GM08714 (cell line): ENCODE results near the gene HOXA4.

Experiments
- H3K4me3 ChIP-seq: fragments of 200-500 bp; sonication (Bioruptor generic); 2 replicates; pipeline ENCODE4 v1.5.1; 2014; ENCODE audit warnings: mild to moderate bottlenecking, low read length, inconsistent platforms
- ZNF274 ChIP-seq: IDR thresholded peaks from 2 replicates; pipeline ENCODE4 v1.6.1; 2012; ENCODE audit warnings: mild to moderate bottlenecking, low read depth, low read length

HOXA4 gene

DNA sequence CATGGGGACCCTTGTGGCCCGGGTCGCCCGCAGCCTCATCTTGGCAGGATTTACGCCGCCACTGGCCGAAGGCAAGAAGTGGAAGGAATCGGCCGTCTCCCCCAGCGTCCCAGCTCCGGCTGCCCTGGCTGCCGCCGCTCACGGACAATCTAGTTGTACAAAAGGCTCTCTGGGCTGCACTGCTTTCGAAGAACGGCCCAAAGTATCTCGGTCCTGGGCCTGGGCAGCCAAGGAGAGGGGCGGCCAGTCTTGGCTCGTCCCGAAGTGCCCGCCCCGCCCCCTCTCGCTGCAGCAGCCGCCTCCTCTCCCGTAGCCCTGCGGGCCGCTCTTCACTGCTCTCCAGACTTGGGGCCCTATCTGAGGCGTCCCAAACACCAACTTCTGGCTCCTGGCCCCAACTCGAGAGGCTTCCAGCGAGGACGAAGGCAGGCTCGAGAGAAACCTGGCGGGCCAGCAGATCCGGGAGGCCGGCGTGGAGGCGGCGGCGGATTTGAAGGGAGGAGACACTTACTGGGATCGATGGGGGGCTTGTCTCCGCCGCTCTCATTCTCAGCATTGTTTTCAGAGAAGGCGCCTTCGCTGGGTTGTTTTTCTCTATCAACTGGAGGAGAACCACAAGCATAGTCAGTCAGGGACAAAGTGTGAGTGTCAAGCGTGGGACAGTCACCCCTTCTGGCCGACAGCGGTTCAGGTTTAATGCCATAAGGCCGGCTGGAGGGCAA, 34.0 kb upstream of the HOXA4 start:
- no peak for TF ChIP-seq ZNF274
- H3K4me3 ChIP-seq: peak overlapping the region; percentile 26

DNA sequence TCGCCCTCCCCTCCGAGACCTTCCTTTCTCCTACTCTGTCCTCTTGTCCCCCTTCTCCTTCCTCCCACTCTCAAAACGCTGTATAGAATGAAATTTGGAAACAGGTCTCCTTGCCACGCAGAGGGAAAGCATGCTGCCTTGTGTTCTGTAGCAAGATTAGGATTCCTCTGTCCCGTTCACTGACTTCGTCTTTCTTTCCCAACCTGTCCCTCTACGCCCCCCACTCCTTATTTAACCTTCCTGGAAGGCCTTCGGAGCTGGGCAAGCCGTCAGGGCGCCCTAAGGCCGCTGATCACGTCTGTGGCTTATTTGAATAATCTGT, 33.4 kb upstream of the HOXA4 start:
- no peak overlapping the region; the same call in 1 of the 2 replicates for H3K4me3 ChIP-seq
- TF ChIP-seq ZNF274: no peak

DNA sequence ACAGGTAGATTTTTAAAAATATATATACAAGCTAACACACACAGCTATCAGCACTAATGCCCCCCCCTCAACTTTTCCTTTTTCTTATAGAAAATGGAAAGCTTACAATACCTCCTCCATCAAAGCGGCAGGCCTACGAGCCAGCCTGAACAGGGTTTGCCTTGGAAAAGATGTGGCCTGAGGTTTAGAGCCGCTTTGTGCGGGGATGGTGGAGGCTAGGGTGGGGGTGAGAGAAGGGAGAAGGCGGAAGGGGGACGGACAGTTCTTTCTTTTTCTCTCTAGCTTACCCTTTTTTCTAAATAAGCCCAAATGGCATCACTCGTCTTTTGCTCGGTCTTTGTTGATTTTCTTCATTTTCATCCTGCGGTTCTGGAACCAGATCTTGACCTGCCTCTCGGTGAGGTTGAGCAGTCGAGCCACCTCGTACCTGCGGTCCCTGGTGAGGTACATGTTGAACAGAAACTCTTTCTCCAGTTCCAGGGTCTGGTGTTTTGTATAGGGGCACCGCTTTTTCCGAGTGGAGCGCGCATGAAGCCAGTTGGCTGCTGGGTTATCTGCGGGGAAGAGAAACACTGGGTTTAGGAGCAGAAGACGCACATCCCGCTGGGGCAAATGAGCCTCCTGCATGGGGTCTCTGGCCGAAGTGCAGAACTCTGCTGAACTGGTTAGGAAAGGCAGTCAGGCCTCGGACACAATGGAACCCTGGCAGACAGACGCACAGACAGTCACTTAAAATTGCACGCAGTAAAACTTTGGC, 32.9 kb upstream of the HOXA4 start:
- TF ChIP-seq ZNF274: no peak
- H3K4me3 ChIP-seq: no peak overlapping the region; the same call in 1 of the 2 replicates

DNA sequence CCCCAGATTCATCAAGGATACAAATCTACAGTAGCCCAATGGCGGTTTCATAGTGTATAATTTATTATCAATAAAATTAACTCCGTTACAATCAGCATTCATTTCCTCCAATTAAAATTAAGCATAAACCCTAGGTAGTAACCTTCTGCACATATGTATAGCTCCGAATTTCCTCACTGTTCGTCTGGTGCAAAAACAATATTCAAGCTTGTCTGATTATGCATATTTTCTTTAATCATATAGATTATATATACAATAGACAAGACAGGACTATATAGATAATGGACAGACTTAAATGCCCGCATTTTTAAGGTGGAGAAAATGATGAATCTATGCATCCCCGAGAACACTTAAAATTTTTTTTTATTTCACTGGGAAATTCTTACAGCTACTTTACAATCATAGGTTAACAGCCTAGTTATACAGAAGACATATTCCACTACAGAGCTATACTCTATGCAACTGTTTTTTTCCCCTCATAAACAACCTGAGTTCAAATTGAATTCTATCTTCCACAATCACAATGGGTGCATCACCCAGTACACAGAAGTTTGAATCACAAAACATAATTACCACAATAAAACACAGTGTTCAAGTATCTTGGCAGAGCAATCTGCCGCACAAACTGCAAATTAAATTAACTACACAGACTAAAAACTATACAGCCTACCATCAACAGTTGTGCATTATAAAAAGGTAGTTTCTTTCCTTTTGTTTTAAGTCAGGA, 32.2 kb upstream of the HOXA4 start:
- no peak for TF ChIP-seq ZNF274
- H3K4me3 ChIP-seq: no peak overlapping the region; the same call in 1 of the 2 replicates

DNA sequence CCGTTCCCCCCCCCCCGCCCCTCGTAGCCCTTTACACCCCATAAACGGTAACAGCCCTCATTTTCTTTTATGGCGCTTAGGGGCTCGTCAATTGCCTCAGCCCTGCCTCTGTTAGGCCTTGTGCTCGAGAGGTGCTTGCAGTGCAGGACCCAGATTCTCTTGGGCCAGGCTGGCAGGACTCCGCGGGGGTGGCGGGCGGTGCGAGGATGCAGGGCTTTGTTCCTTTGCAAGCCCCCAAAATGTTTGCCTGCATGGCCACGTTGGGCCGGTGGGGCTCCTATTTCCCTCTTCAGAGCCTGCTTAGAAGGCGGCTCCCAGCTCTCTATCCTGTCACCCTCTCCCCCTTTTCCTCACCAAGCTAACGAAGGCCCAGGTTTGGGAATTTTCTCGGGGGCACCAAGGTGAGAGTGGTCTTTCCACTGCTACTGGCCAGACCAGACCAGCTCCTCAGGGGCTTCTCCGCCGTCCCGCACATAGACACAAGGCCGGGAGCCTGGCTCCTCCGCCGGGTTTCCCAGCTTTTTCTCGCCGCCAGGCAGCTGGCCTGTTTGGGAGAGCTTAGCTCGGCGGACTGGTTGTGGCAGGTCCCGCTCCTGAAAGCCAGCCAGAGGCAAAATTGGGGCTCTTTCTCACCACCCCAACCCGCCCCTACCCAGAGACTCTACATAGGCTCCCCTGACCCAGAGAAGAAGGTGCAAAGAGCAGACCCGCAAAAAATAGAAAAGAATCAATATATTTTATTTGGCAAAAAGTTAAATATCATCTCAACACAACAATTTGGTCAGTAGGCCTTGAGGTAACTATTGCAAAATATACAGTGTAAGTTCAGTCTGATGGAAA, 31.4 kb upstream of the HOXA4 start:
- TF ChIP-seq ZNF274: no peak
- no peak overlapping the region for H3K4me3 ChIP-seq

DNA sequence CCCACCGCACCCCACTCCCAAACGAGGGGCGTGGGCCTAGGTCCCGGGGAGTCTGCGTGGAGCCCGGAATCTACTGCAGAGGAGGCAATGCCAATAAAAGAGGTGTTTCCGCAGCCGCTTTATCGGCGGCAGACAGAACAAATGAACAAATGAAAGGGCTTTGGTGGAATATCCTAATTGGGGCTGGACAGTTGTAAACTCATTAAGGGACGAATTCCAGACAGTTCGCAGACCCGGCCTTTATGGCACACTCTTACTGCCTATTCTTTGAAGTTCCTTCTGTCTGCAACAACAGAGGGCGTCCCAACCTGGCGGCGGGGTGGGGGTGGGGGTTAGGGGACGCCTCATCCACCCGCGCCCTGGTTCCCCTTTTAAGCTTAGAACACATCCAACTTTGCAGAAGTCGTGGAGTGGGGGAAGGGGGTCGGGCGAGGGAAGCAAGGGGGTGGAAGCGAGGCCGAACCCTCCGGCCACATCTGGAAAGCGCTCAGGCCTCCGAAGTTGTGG, 30.7 kb upstream of the HOXA4 start:
- TF ChIP-seq ZNF274: no peak

DNA sequence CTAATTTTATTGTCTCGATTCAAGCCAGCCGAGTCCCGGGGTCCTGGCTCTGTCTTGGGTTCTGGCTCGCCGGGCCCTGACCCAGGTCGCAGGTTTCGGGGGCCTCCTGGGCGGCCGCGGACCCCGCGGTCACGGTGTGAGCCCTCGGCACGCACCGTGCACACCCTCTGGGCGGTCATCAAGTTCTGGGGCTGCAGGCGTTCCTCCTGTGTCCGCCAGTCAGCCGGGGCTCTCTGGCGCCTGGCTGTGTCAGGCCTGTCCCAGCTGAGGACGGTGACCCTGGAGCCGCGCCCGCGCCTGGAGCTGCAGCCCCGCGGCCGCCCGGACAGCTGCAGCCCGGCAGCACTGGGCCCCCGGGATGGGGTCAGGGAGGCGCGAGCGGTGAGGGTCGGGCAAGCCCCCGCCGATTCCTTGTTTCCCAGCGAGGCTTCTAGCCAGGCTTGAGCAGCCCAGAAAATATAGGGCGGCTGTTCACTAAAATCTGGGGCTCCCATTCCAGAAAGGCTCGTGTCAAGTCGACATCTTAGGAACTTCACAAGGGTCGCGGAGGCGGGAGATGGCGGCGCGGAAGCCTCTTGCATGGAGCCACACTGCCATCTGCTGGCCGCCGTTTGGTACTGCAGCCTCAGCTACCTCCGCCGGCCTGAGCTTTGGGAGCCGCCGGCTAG, 30.1 kb upstream of the HOXA4 start:
- peak overlapping the region; percentile 59; the same call in 1 of the 2 replicates for H3K4me3 ChIP-seq
- TF ChIP-seq ZNF274: no peak

More for the DNA sequence above, 30.7 kb upstream of the HOXA4 start:
- no peak overlapping the region; the same call in 1 of the 2 replicates for H3K4me3 ChIP-seq

DNA sequence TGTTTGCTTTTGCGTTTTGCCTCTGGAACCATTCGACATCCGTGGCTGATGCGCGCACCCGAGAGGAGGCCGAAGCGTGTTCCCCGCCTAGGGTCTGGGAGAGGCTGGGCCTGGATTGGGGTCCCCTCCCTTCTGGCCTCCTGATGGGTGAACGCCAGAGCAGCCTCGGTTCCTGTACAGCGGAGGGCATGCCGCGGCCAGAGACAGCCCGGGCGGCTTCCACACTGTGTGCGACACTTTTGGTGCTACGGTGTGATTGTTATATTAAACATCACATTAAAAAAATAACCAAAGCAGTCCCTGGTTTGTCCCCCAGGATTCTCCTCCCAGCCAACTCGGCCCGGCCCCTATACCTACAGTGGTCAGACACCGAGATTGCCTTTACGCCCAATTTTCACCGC, 29.6 kb upstream of the HOXA4 start:
- H3K4me3 ChIP-seq: peak overlapping the region; percentile 59; the same call in 1 of the 2 replicates
- TF ChIP-seq ZNF274: no peak

DNA sequence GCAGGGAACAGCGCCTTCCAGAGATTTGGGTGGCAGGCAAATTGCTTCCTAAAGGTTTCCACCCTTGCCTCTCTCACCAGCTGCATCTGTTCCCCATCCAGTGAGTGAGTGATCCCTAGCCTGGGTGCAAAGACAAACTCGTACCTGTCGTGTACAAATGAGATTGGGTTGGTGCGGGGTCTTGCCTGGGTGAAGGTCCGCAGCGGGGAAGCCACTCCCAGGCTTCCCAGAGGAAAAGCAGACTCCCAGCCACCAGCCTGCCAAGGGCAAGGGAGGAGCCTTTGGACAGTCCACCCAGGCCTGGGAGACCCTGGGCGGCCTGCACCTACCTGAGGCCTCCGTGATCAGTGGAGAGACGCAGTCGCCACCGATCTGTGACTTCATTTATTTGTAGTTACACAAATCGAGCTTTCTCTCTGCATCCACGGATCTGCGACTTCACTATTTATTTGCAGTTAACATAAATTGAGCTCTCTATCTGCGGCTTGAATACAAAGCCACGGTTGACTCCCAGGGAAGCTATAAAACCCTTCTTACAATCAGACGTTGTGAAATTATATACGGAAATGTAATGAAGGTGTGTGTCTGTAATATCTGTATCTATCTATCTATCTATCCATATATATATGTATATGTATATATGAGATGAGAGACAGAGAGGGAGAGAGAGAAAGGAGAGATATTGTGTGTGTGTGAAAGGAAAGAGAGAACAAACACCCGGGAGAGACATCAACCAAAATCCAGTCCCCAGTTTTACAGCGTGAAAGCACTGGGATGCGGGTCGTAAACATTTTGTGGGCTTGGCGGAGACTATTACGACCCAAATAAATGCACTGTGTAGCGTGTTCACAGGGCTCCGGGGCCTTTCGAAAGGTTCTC, 28.9 kb upstream of the HOXA4 start:
- H3K4me3 ChIP-seq: no peak overlapping the region; the same call in 1 of the 2 replicates

DNA sequence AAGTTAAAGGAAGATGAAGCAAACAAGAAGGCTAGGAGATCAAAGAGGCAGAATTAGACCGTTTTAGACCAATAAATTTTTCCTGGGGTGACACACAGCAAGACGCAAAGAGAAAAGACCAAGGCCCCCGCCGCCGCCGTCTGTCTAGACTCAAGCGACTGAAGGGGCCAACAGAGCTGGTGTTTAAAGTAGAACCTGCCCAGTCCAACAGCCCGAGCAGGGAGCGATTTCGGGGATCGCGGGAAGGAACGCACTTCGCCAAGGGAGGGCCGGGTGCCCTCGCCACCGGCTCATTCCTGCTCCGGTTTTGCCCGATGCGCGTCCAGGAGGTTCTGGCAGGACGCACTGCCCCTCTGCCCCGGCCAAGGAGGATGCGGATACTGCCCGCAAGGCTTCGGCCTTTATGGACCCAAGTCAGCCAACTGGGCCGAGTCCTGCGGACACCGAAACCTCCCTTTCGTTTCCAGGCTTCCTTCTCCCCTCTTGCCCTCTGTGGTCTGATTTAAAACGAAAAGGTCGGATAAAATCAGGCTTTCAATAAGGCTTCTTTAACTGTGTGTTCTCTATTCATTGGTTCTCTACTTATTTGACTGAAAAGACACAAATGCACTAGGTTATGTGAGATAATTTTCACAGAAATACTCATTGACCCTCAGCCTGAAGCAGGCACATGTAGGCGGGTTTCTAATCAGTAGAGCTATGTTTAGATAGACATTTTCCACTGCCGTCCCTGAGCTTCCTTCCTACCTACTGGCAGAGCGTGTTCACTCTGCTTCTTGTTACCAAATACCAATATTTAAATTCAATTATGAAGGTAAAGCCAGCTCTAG, 28.1 kb upstream of the HOXA4 start:
- no peak overlapping the region for H3K4me3 ChIP-seq
- no peak for TF ChIP-seq ZNF274

More for the DNA sequence above, 28.9 kb upstream of the HOXA4 start:
- TF ChIP-seq ZNF274: no peak

DNA sequence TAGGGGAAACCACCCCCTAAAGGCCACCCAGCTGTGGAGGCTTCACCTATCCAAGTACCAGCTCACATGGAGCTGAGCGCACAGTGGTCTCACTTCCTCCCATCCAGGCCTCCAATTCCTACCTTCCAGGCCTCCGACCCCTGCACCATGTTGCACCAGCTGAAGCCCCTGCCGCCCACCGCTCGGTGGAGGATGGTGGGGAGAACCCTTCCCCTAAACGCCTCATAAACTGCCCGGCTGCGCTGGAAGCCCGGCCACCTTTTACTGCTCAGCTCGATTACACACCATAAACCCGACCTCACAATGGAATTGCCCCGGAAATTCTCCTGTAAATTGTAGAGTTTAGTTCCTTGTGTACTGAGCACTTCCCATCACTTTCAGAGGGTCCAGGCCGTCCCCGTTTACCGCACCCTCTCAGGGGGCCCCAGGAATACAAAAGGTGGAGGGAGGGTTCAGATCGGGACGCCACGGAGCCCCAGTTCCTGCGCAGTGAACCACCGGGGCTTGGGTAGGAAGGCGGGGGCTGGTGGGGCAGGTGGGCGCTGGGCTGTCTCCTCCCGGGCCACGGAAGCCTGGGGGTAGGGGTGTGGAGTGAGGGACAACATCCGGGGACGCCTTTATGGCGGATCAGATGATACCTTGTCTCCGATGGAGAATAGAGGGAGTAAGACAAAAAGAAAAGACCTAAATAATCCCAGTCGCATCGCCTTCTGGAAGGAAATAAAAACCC, 27.3 kb upstream of the HOXA4 start:
- no peak for TF ChIP-seq ZNF274
- H3K4me3 ChIP-seq: no peak overlapping the region
